Tibial nerve (tissue), 4 donors: ENCODE measurements around the gene KCNC2. TPM values are rescaled to one million over a fixed set of nuclear protein-coding genes. Genes with fewer than 3 reads are reported as not detected.

ENCODE experiments used
- DNase-seq, 2 donors: peaks; one replicate each; pipeline ENCODE4 v3.0.0-alpha.2; 2019; ENCODE audit warnings: low spot score in 2 of 2
- H3K27ac ChIP-seq, 4 donors: fragments of 200-600 bp; sonication (generic) in 3 of 4; one replicate each; pipeline ENCODE4 v1.5.1; 2017 to 2019; ENCODE audit warnings: mild to moderate bottlenecking in 1 of 4
- H3K27me3 ChIP-seq, 2 donors: fragments of 200-600 bp; sonication (generic) in 1 of 2; one replicate each; pipeline versions ENCODE4 v1.5.1 to v1.6.0; 2017 to 2019
- H3K36me3 ChIP-seq, 3 donors: fragments of 200-600 bp; sonication (generic); one replicate each; pipeline ENCODE4 v1.5.1; 2018 to 2019
- H3K4me1 ChIP-seq, 4 donors: fragments of 200-600 bp; sonication (generic) in 3 of 4; one replicate each; pipeline ENCODE4 v1.5.1; 2017 to 2019
- H3K4me3 ChIP-seq, 4 donors: fragments of 200-600 bp; sonication (generic) in 3 of 4; one replicate each; pipeline ENCODE4 v1.5.1; 2017 to 2019; ENCODE audit warnings: mild to moderate bottlenecking in 1 of 4, moderate library complexity in 1 of 4
- H3K9me3 ChIP-seq, 4 donors: fragments of 200-600 bp; sonication (generic) in 3 of 4; one replicate each; pipeline ENCODE4 v1.5.1; 2017 to 2019
- EP300 ChIP-seq, 2 donors: sonication (generic); formaldehyde crosslinking; IDR thresholded peaks; one replicate each; pipeline ENCODE4 v1.6.1; 2017; ENCODE audit warnings: antibody characterized with exemption in 2 of 2, mild to moderate bottlenecking in 1 of 2
- POLR2A ChIP-seq, 2 donors: fragments of 450-650 bp; IDR thresholded peaks; one replicate each; pipeline ENCODE4 v1.6.1; 2017; ENCODE audit warnings: antibody characterized with exemption in 2 of 2, mild to moderate bottlenecking in 2 of 2, moderate library complexity in 2 of 2
- WGBS, 2 donors: methylation state at CpG; one replicate each; pipeline ENCODE4 v1.1.5; 2018; 5-methylcytosine and 5-hydroxymethylcytosine counted together
- total RNA-seq, 4 donors: library from RNA; depleted of rRNA; stranded (reverse); fragments of >200 nt; gene quantifications; one replicate each; pipeline ENCODE4 v1.1.0, GENCODE V29; 2016
- TF ChIP-seq, protein P1 (sequence below), 5 experiments: fragments of 200-600 bp in 3 of 5; fragments of 450-650 bp in 2 of 5; sonication (generic) in 3 of 5; IDR thresholded peaks; one replicate each; pipeline ENCODE4 v1.5.1; 2016 to 2019; ENCODE audit warnings: antibody characterized with exemption in 5 of 5, mild to moderate bottlenecking in 3 of 5, moderate library complexity in 2 of 5

Gene KCNC2
- total RNA-seq, 4 donors from 2014 or later: 0.30 to 1.5 TPM; not detected in 2

DNA sequence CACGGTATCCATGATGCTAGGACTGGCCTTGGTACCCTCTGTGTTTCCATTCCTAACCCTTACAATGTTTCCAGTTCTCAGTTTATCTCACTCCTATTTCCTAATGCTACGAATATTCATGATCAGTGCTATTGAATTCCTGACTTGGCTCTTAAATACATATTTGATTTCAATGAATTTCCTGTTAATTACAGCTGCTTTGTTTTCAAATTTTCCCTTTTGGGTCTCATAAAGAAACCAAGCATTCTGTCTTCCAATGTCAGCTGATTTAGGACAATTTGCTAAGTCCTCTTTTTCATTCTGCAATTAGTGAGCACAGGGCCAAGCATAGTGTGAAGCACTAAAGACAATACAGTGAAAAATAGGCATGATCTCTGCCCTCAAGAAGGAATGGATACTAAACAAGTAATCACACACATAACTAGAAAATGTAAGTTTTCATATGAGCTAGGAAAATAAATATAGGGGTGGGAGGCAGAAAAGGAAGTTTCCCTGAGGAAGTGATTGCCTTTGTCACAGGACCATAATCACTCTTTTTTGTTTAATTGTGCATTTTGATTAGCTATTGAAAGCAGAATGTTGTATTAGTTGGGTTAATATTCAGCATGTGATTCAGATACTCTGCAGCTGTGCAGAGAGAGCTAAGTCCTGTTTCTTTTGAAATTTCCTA is 88.5 kb downstream of the KCNC2 start:
- no peaks in the 10 kb centered on the region for H3K36me3 ChIP-seq
- H3K4me3 ChIP-seq: no peak overlapping the region
- H3K27me3 ChIP-seq: no peaks in the 10 kb centered on the region
- H3K27ac ChIP-seq: no peak overlapping the region
- TF ChIP-seq POLR2A (IDR thresholded peaks at IDR 0.05) (no peak), EP300 (IDR thresholded peaks at IDR 0.05) (no peak)
- TF ChIP-seq, protein P1, sequence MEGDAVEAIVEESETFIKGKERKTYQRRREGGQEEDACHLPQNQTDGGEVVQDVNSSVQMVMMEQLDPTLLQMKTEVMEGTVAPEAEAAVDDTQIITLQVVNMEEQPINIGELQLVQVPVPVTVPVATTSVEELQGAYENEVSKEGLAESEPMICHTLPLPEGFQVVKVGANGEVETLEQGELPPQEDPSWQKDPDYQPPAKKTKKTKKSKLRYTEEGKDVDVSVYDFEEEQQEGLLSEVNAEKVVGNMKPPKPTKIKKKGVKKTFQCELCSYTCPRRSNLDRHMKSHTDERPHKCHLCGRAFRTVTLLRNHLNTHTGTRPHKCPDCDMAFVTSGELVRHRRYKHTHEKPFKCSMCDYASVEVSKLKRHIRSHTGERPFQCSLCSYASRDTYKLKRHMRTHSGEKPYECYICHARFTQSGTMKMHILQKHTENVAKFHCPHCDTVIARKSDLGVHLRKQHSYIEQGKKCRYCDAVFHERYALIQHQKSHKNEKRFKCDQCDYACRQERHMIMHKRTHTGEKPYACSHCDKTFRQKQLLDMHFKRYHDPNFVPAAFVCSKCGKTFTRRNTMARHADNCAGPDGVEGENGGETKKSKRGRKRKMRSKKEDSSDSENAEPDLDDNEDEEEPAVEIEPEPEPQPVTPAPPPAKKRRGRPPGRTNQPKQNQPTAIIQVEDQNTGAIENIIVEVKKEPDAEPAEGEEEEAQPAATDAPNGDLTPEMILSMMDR (IDR thresholded peaks at IDR 0.05): no peak
- WGBS, 2 donors: 37 to 43% methylated on average over 2 of the region's 2 CpGs
- H3K9me3 ChIP-seq: no peaks in the 10 kb centered on the region
- no peak for DNase-seq
- no peaks in the 10 kb centered on the region for H3K4me1 ChIP-seq

DNA sequence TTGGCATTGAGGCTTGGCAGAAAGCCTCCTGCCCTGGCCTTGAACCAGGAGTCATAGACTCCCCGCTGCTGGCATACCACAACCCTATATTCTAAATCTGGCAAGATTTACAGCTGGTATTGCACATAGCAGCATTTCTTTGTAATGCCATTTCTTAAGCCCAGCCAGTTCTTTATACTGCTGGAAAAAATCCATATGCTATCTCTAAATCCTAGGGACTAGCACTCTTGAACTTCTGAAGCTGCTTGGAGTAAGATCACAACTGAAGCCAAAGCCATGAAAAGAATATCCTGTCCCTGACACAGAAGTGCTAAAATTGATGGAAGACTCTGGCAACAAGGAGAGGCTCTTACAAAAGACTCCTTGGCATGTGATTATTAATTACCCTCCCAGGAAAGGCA is 89.3 kb downstream of the KCNC2 start:
- no peaks in the 10 kb centered on the region for H3K4me1 ChIP-seq
- no peaks in the 10 kb centered on the region for H3K36me3 ChIP-seq
- TF ChIP-seq POLR2A (IDR thresholded peaks at IDR 0.05): no peak
- no peak for TF ChIP-seq EP300 (IDR thresholded peaks at IDR 0.05)
- TF ChIP-seq, protein P1 (IDR thresholded peaks at IDR 0.05): no peak
- no peak for DNase-seq
- H3K4me3 ChIP-seq: no peak overlapping the region
- H3K27me3 ChIP-seq: no peaks in the 10 kb centered on the region
- no peak overlapping the region for H3K27ac ChIP-seq
- H3K9me3 ChIP-seq: no peaks in the 10 kb centered on the region
- 37 to 40% methylated on average over 1 of the region's 1 CpG for WGBS, 2 donors

DNA sequence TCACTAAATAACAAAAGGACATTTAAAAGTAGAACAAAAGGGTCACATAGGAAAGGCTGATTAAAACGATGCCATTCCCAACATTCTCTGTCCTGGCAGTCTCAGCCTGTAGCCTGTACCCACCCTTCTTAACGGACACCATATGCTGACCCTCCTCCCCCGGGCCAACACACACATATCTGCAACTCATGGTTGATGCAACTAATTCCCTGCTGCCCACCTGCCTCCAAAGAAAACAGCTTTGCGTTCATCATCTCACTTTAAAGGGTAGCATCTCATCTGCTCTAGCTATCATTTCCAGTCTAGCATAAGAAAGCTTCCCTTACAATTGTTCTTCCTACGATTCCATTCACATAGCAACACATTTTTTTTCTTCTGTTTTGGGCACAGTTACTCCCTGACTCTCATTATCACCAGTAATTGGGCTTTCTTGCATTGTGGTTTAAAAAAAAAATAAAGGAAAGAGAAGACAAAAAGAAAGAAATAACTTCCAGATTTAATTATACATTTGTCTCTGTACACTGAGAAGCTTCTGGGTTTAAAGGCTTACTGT is 92.9 kb downstream of the KCNC2 start:
- H3K9me3 ChIP-seq: no peaks in the 10 kb centered on the region

DNA sequence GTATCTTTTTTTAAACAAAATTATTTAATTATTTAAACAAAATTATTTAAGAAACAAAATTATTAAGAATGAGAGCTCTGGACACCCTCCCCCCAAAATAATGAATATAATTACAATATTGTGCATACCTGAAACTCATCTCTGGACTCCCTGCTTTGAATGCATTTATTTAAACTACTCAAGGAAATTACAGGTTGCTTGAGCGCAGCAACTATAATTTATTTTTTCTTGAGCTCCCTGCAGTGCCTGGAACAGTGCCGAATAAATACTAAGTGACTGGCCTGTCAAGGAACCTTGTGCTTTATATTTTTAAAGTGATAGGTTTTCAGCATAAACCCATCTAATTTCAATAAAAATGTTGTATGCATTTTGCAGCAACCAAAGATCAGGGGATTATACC is 93.9 kb downstream of the KCNC2 start:
- Histone ChIP-seq H3K9me3 (no peaks in the 10 kb centered on the region), H3K36me3 (no peaks in the 10 kb centered on the region), H3K27ac (no peak overlapping the region), H3K27me3 (no peaks in the 10 kb centered on the region), H3K4me1 (no peaks in the 10 kb centered on the region), H3K4me3 (no peak overlapping the region)
- no peak for DNase-seq
- WGBS, 2 donors: 89 to 93% methylated on average over 2 of the region's 2 CpGs
- TF ChIP-seq, protein P1 (IDR thresholded peaks at IDR 0.05): no peak
- no peak for TF ChIP-seq POLR2A (IDR thresholded peaks at IDR 0.05)
- no peak for TF ChIP-seq EP300 (IDR thresholded peaks at IDR 0.05)

More for the DNA sequence above, 92.9 kb downstream of the KCNC2 start:
- WGBS, 2 donors: 28 to 31% methylated on average over 5 of the region's 5 CpGs
- TF ChIP-seq EP300 (IDR thresholded peaks at IDR 0.05): no peak
- TF ChIP-seq POLR2A (IDR thresholded peaks at IDR 0.05): no peak
- TF ChIP-seq, protein P1 (IDR thresholded peaks at IDR 0.05): no peak
- Histone ChIP-seq H3K27me3 (no peaks in the 10 kb centered on the region), H3K4me1 (no peaks in the 10 kb centered on the region), H3K4me3 (no peak overlapping the region), H3K27ac (no peak overlapping the region), H3K36me3 (no peaks in the 10 kb centered on the region)
- no peak for DNase-seq

DNA sequence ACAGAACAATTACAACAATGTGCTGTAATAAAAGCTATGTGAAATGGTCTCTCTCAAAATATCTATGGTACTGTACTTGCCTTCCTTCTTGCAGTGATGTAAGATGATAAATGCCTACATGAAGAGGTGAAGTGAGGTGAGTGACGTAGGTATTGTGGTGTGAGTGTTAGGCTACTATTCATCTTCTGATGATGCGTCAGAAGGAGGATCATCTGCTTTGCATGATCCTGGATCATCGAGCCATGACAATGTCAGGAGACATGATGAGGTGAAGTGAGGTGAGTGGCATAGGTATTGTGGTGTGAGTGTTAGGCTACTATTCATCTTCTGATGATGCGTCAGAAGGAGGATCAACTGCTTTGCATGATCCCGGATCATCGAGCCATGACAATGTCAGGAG is 105.8 kb downstream of the KCNC2 start:
- no peak for DNase-seq
- Histone ChIP-seq H3K27ac (no peak overlapping the region), H3K4me1 (no peaks in the 10 kb centered on the region), H3K9me3 (no peaks in the 10 kb centered on the region), H3K36me3 (no peaks in the 10 kb centered on the region), H3K4me3 (no peak overlapping the region), H3K27me3 (no peaks in the 10 kb centered on the region)
- 96% methylated on average over 6 of the region's 6 CpGs for WGBS, 2 donors
- TF ChIP-seq POLR2A (IDR thresholded peaks at IDR 0.05): no peak
- TF ChIP-seq EP300 (IDR thresholded peaks at IDR 0.05): no peak
- TF ChIP-seq, protein P1 (IDR thresholded peaks at IDR 0.05): no peak
